GM23338 (cell line): ENCODE measurements around the gene SRMS. TPM values are rescaled to one million over a fixed set of nuclear protein-coding genes. Genes with fewer than 3 reads are reported as not detected.

ENCODE experiments used
- ATAC-seq: fragments of 200-7000 bp; cut with Tn5 transposase; 3 replicates; pipeline ENCODE4 v1.9.1; 2020
- DNase-seq: peaks from one replicate; pipeline ENCODE4 v3.0.0-alpha.2; 2015; ENCODE audit warnings: low spot score
- H2AFZ ChIP-seq: fragments of 200-600 bp; sonication (generic); 2 replicates; pipeline ENCODE4 v1.8.0; 2016; ENCODE audit warnings: antibody characterized with exemption, mild to moderate bottlenecking, moderate library complexity
- H3F3A ChIP-seq: fragments of 200-600 bp; sonication (generic); replicated peaks from 2 replicates; pipeline ENCODE4 v1.8.0; 2017; ENCODE audit warnings: antibody characterized with exemption, mixed run types, low read depth
- H3K27ac ChIP-seq: fragments of 200-600 bp; sonication (generic); 2 replicates; pipeline ENCODE4 v1.6.1; 2016; ENCODE audit warnings: low read depth
- H3K27me3 ChIP-seq: fragments of 200-600 bp; sonication (generic); 2 replicates; pipeline ENCODE4 v1.8.0; 2016; ENCODE audit warnings: mild to moderate bottlenecking, mixed run types, moderate library complexity; ENCODE audit not compliant: insufficient read depth
- H3K36me3 ChIP-seq: fragments of 200-600 bp; sonication (generic); 2 replicates; pipeline ENCODE4 v1.8.0; 2016; ENCODE audit warnings: mild to moderate bottlenecking; ENCODE audit not compliant: insufficient read depth
- H3K4me1 ChIP-seq: fragments of 200-600 bp; sonication (generic); 2 replicates; pipeline ENCODE4 v1.8.0; 2016; ENCODE audit warnings: mild to moderate bottlenecking, moderate library complexity; ENCODE audit not compliant: insufficient read depth
- H3K4me2 ChIP-seq: fragments of 200-600 bp; sonication (generic); 2 replicates; pipeline ENCODE4 v1.7.1; 2017; ENCODE audit warnings: mixed run types
- H3K4me3 ChIP-seq: fragments of 200-600 bp; sonication (generic); 2 replicates; pipeline ENCODE4 v1.6.1; 2016; ENCODE audit warnings: mixed run types
- H3K79me2 ChIP-seq: fragments of 200-600 bp; sonication (generic); replicated peaks from 2 replicates; pipeline ENCODE4 v1.8.0; 2017; ENCODE audit warnings: mild to moderate bottlenecking; ENCODE audit not compliant: insufficient read depth
- H3K9me2 ChIP-seq: fragments of 200-600 bp; sonication (generic); 2 replicates; pipeline ENCODE4 v1.8.0; 2017; ENCODE audit not compliant: insufficient read depth
- H4K20me1 ChIP-seq: fragments of 200-600 bp; sonication (generic); replicated peaks from 2 replicates; pipeline ENCODE4 v1.8.0; 2017; ENCODE audit warnings: mild to moderate bottlenecking; ENCODE audit not compliant: insufficient read depth
- H3K27ac Mint-ChIP-seq: 2 replicates; pipeline ENCODE4 v1.8.0; 2020; ENCODE audit warnings: inconsistent platforms, mild to moderate bottlenecking, moderate library complexity, mixed read lengths
- H3K27me3 Mint-ChIP-seq: 3 replicates; pipeline ENCODE4 v1.8.0; 2022; ENCODE audit warnings: low read depth, mild to moderate bottlenecking, moderate library complexity, mixed read lengths, inconsistent platforms; ENCODE audit not compliant: insufficient read depth, poor library complexity
- H3K36me3 Mint-ChIP-seq: 3 replicates; pipeline ENCODE4 v1.8.0; 2021; ENCODE audit warnings: low read depth, mild to moderate bottlenecking, inconsistent platforms, moderate library complexity, mixed read lengths
- H3K4me1 Mint-ChIP-seq: 3 replicates; pipeline ENCODE4 v1.8.0; 2020; ENCODE audit warnings: mild to moderate bottlenecking, inconsistent platforms, mixed read lengths
- H3K4me3 Mint-ChIP-seq: 3 replicates; pipeline ENCODE4 v1.8.0; 2021; ENCODE audit warnings: moderate library complexity, mild to moderate bottlenecking, inconsistent platforms, mixed read lengths
- H3K9me3 Mint-ChIP-seq: 3 replicates; pipeline ENCODE4 v1.8.0; 2020; ENCODE audit warnings: moderate library complexity, mild to moderate bottlenecking, inconsistent platforms, mixed read lengths
- CTCF ChIP-seq, 2 experiments: fragments of 200-600 bp in 1 of 2; sonication (generic) in 1 of 2; conservative IDR thresholded peaks; 2 replicates each; pipeline versions ENCODE4 v1.5.1 to v1.6.1; 2016 to 2017; ENCODE audit warnings: antibody characterized with exemption in 2 of 2, low read depth in 2 of 2, mild to moderate bottlenecking in 2 of 2, moderate library complexity in 1 of 2
- ETS1 ChIP-seq: IDR thresholded peaks from 2 replicates; pipeline ENCODE4 v1.6.1; 2016; ENCODE audit warnings: antibody characterized with exemption
- EZH2phosphoT487 ChIP-seq: fragments of 200-600 bp; sonication (generic); IDR thresholded peaks from one replicate; pipeline ENCODE4 v1.8.1; 2018; ENCODE audit warnings: antibody characterized with exemption; ENCODE audit not compliant: unreplicated experiment
- POLR2AphosphoS5 ChIP-seq: IDR thresholded peaks from 2 replicates; pipeline ENCODE4 v1.6.1; 2016; ENCODE audit warnings: antibody characterized with exemption, low read depth
- REST ChIP-seq: IDR thresholded peaks from one replicate; pipeline ENCODE4 v1.6.1; 2018; ENCODE audit warnings: antibody characterized with exemption; ENCODE audit not compliant: unreplicated experiment
- ZNF462 ChIP-seq: fragments of 250-450 bp; sonication (Bioruptor Pico); IDR thresholded peaks from 2 replicates; pipeline ENCODE4 v1.5.0; 2020; ENCODE audit warnings: mild to moderate bottlenecking, moderate library complexity
- polyA plus RNA-seq: library from polyadenylated mRNA; unstranded; fragments of >200 nt; fragmentation: Nextera tagmentation; extraction: Ambion mirVana; gene quantifications from 2 replicates; pipeline ENCODE4 v1.2.1, GENCODE V29; 2016
- total RNA-seq: library from RNA; depleted of rRNA; stranded (reverse); fragments of >200 nt; shearing (Covaris generic); gene quantifications from 2 replicates; pipeline ENCODE4 v1.2.3, GENCODE V29; 2014

Gene SRMS
- total and polyA plus RNA-seq, 2 experiments from 2014 or later: 0.23 to 0.59 TPM

GRCh38 chr20:63537525-63538203 is 9.9 kb downstream of the SRMS start (continued):
- TF ChIP-seq ZNF462: no peak
- TF ChIP-seq CTCF (conservative IDR thresholded peaks at IDR 0.05; ENCODE audit: low read depth in 2 of 2): peak; percentile 67 to 97
- TF ChIP-seq ETS1: no peak

GRCh38 chr20:63536997-63537524 is 10.5 kb downstream of the SRMS start, which contains the start of gene PTK6:
Gene PTK6, minus strand, starts transcription at chr20:63537376. Its CDS starts 62 bp downstream, at chr20:63537314.
- Histone ChIP-seq H3K27me3 (no peaks in the 10 kb centered on the region), H3K27ac (no peak within 1 kb of the TSS), H4K20me1 (no peaks in the 10 kb centered on the region), H3K4me3 (peak within 1 kb of the TSS; percentile 51; the same call in 1 of the 2 replicates), H3K79me2 (no peaks in the 10 kb centered on the region), H3K4me2 (peak within 1 kb of the TSS; percentile 84), H2AFZ (peak within 1 kb of the TSS; percentile 96), H3K36me3 (no peaks in the 10 kb centered on the region), H3F3A (peaks cover under 1% of the 10 kb centered on the region; the same call in 1 of the 2 replicates), H3K9me2 (no peaks in the 10 kb centered on the region), H3K4me1 (no peaks in the 10 kb centered on the region)
- TF ChIP-seq REST (no peak), POLR2AphosphoS5 (no peak), EZH2phosphoT487 (no peak), CTCF (conservative IDR thresholded peaks at IDR 0.05; ENCODE audit: low read depth in 2 of 2) (no peak)
- DNase-seq (no peak), ATAC-seq (no peak)
- H3K9me3 Mint-ChIP-seq: no peaks in the 10 kb centered on the region
- peak within 1 kb of the TSS; percentile 60 for H3K4me3 Mint-ChIP-seq
- peaks cover 5% of the 10 kb centered on the region; the same call in 2 of the 3 replicates for H3K4me1 Mint-ChIP-seq
- H3K27ac Mint-ChIP-seq: no peak within 1 kb of the TSS
- no peaks in the 10 kb centered on the region for H3K36me3 Mint-ChIP-seq
- peaks cover 11% of the 10 kb centered on the region for H3K27me3 Mint-ChIP-seq
